Dendritic cell treated with granulocyte-macrophage colony-stimulating factor and Interleukin-4, amounts not matched to agents 40 ng/mL and 50 ng/mL, for 4 days (primary cell): Measurements from ENCODE around the gene NFIA.

Experiments used
- H3K27ac Mint-ChIP-seq: one replicate; pipeline ENCODE4 v1.8.0; 2022; ENCODE audit warnings: mild to moderate bottlenecking, mixed read lengths
- H3K27me3 Mint-ChIP-seq: one replicate; pipeline ENCODE4 v1.8.0; 2022; ENCODE audit warnings: mild to moderate bottlenecking, mixed read lengths
- H3K36me3 Mint-ChIP-seq: one replicate; pipeline ENCODE4 v1.8.0; 2022; ENCODE audit warnings: low read depth, mixed read lengths
- H3K4me1 Mint-ChIP-seq: one replicate; pipeline ENCODE4 v1.8.0; 2022; ENCODE audit warnings: low read depth, mixed read lengths
- H3K4me3 Mint-ChIP-seq: one replicate; pipeline ENCODE4 v1.8.0; 2022; ENCODE audit warnings: mild to moderate bottlenecking, moderate library complexity, mixed read lengths
- H3K9me3 Mint-ChIP-seq: one replicate; pipeline ENCODE4 v1.8.0; 2022; ENCODE audit warnings: mixed read lengths
- intact Hi-C: fragments of 100-400 bp; cut with micrococcal nuclease; formaldehyde crosslinking; loops from one replicate; pipeline ENCODE4 v1.15.0; 2022

NFIA gene

GRCh38 chr1:61294930-61295329 lies 212.6 kb downstream of the NFIA start:
- H3K9me3 Mint-ChIP-seq: peaks cover 12% of the 10 kb centered on the region
- no peaks in the 10 kb centered on the region for H3K4me1 Mint-ChIP-seq
- no peak overlapping the region for H3K4me3 Mint-ChIP-seq
- no peak overlapping the region for H3K27ac Mint-ChIP-seq
- intact Hi-C loops: no loop called here
- no peaks in the 10 kb centered on the region for H3K27me3 Mint-ChIP-seq
- no peaks in the 10 kb centered on the region for H3K36me3 Mint-ChIP-seq

- intact Hi-C loops: no loop called here
- Mint-ChIP-seq H3K4me3 (no peak overlapping the region), H3K36me3 (no peaks in the 10 kb centered on the region), H3K9me3 (peaks cover 12% of the 10 kb centered on the region), H3K4me1 (no peaks in the 10 kb centered on the region), H3K27ac (no peak overlapping the region), H3K27me3 (no peaks in the 10 kb centered on the region)
Observed at GRCh38 chr1:61295818-61296537, 213.6 kb downstream of the NFIA start.

GRCh38 chr1:61297887-61298286 lies 215.5 kb downstream of the NFIA start:
- Mint-ChIP-seq H3K4me3 (no peak overlapping the region), H3K27me3 (no peaks in the 10 kb centered on the region), H3K36me3 (no peaks in the 10 kb centered on the region), H3K9me3 (peaks cover 12% of the 10 kb centered on the region), H3K4me1 (peaks cover 4% of the 10 kb centered on the region), H3K27ac (no peak overlapping the region)
- intact Hi-C loops: no loop called here

- Mint-ChIP-seq H3K27me3 (no peaks in the 10 kb centered on the region), H3K9me3 (peaks cover 12% of the 10 kb centered on the region), H3K4me3 (no peak overlapping the region), H3K36me3 (no peaks in the 10 kb centered on the region), H3K4me1 (peaks cover 13% of the 10 kb centered on the region), H3K27ac (no peak overlapping the region)
- intact Hi-C loops: no loop called here
Observed at GRCh38 chr1:61299463-61299862, 217.1 kb downstream of the NFIA start.

- Mint-ChIP-seq H3K36me3 (no peaks in the 10 kb centered on the region), H3K4me3 (no peak overlapping the region), H3K9me3 (peaks cover 12% of the 10 kb centered on the region), H3K4me1 (peaks cover 13% of the 10 kb centered on the region), H3K27me3 (no peaks in the 10 kb centered on the region), H3K27ac (no peak overlapping the region)
- intact Hi-C loops: no loop called here
Observed at GRCh38 chr1:61300899-61301298, 218.5 kb downstream of the NFIA start.

- peaks cover 13% of the 10 kb centered on the region for H3K4me1 Mint-ChIP-seq
- intact Hi-C loops: no loop called here
- H3K9me3 Mint-ChIP-seq: peaks cover 12% of the 10 kb centered on the region
- no peaks in the 10 kb centered on the region for H3K36me3 Mint-ChIP-seq
- no peak overlapping the region for H3K4me3 Mint-ChIP-seq
- H3K27ac Mint-ChIP-seq: no peak overlapping the region
- no peaks in the 10 kb centered on the region for H3K27me3 Mint-ChIP-seq
Observed at GRCh38 chr1:61301824-61302657, 219.7 kb downstream of the NFIA start.

GRCh38 chr1:61307422-61308142 lies 225.2 kb downstream of the NFIA start:
- Mint-ChIP-seq H3K27me3 (no peaks in the 10 kb centered on the region), H3K4me3 (no peak overlapping the region), H3K4me1 (peaks cover 9% of the 10 kb centered on the region), H3K27ac (no peak overlapping the region), H3K36me3 (no peaks in the 10 kb centered on the region), H3K9me3 (no peaks in the 10 kb centered on the region)
- intact Hi-C loops: no loop called here

- Mint-ChIP-seq H3K4me1 (no peaks in the 10 kb centered on the region), H3K27ac (no peak overlapping the region), H3K36me3 (no peaks in the 10 kb centered on the region), H3K4me3 (no peak overlapping the region), H3K27me3 (no peaks in the 10 kb centered on the region), H3K9me3 (no peaks in the 10 kb centered on the region)
- intact Hi-C loops: no loop called here
Observed at GRCh38 chr1:61310057-61310456, 227.7 kb downstream of the NFIA start.

- intact Hi-C loops: no loop called here
- no peak overlapping the region for H3K4me3 Mint-ChIP-seq
- H3K9me3 Mint-ChIP-seq: no peaks in the 10 kb centered on the region
Observed at GRCh38 chr1:61310538-61310937, 228.2 kb downstream of the NFIA start.

GRCh38 chr1:61313906-61314422 lies 231.6 kb downstream of the NFIA start:
- Mint-ChIP-seq H3K27ac (no peak overlapping the region), H3K4me3 (no peak overlapping the region), H3K9me3 (no peaks in the 10 kb centered on the region), H3K4me1 (peaks cover 6% of the 10 kb centered on the region), H3K36me3 (no peaks in the 10 kb centered on the region), H3K27me3 (no peaks in the 10 kb centered on the region)
- intact Hi-C loops: no loop called here

More at GRCh38 chr1:61310538-61310937, 228.2 kb downstream of the NFIA start:
- no peaks in the 10 kb centered on the region for H3K27me3 Mint-ChIP-seq
- no peaks in the 10 kb centered on the region for H3K36me3 Mint-ChIP-seq
- H3K27ac Mint-ChIP-seq: no peak overlapping the region
- H3K4me1 Mint-ChIP-seq: no peaks in the 10 kb centered on the region

GRCh38 chr1:61315011-61315410 lies 232.7 kb downstream of the NFIA start:
- intact Hi-C loops: no loop called here
- H3K27me3 Mint-ChIP-seq: no peaks in the 10 kb centered on the region
- no peak overlapping the region for H3K27ac Mint-ChIP-seq
- H3K4me1 Mint-ChIP-seq: peaks cover 6% of the 10 kb centered on the region
- H3K36me3 Mint-ChIP-seq: no peaks in the 10 kb centered on the region
- H3K9me3 Mint-ChIP-seq: no peaks in the 10 kb centered on the region
- no peak overlapping the region for H3K4me3 Mint-ChIP-seq

GRCh38 chr1:61316493-61316892 lies 234.1 kb downstream of the NFIA start:
- Mint-ChIP-seq H3K4me3 (no peak overlapping the region), H3K9me3 (no peaks in the 10 kb centered on the region), H3K4me1 (peaks cover 6% of the 10 kb centered on the region), H3K27me3 (no peaks in the 10 kb centered on the region), H3K36me3 (no peaks in the 10 kb centered on the region), H3K27ac (no peak overlapping the region)
- intact Hi-C loops: no loop called here

GRCh38 chr1:61318319-61319125 lies 236.2 kb downstream of the NFIA start:
- Mint-ChIP-seq H3K4me1 (peaks cover 6% of the 10 kb centered on the region), H3K9me3 (no peaks in the 10 kb centered on the region), H3K27ac (no peak overlapping the region), H3K4me3 (no peak overlapping the region), H3K27me3 (no peaks in the 10 kb centered on the region), H3K36me3 (no peaks in the 10 kb centered on the region)
- intact Hi-C loops: no loop called here
